Uterus (tissue), 4 donors: Measurements from ENCODE around the gene SLC39A10. TPM values are rescaled to one million over a fixed set of nuclear protein-coding genes. Genes with fewer than 3 reads are reported as not detected.

Experiments used
- DNase-seq, 2 donors: peaks; one replicate each; pipeline ENCODE4 v3.0.0-alpha.2; 2019 to 2020
- H3K27ac ChIP-seq, 2 donors: fragments of 200-600 bp; sonication (generic); 1 replicate in 1 of 2; 2 replicates in 1 of 2; pipeline ENCODE4 v1.5.1; 2016 to 2018
- H3K27me3 ChIP-seq, 2 donors: fragments of 200-600 bp; sonication (generic); one replicate each; pipeline ENCODE4 v1.5.1; 2018 to 2019; ENCODE audit warnings: control low read depth in 1 of 2
- H3K36me3 ChIP-seq, 2 donors: fragments of 200-600 bp; sonication (generic); one replicate each; pipeline ENCODE4 v1.5.1; 2019; ENCODE audit warnings: control low read depth in 1 of 2
- H3K4me1 ChIP-seq, 2 donors: fragments of 200-600 bp; sonication (generic); one replicate each; pipeline ENCODE4 v1.5.1; 2018 to 2019; ENCODE audit warnings: control low read depth in 1 of 2
- H3K4me3 ChIP-seq, 2 donors: fragments of 200-600 bp; sonication (generic); 1 replicate in 1 of 2; 2 replicates in 1 of 2; pipeline ENCODE4 v1.5.1; 2018 to 2019; ENCODE audit warnings: mild to moderate bottlenecking in 1 of 2
- H3K9me3 ChIP-seq, 2 donors: fragments of 200-600 bp; sonication (generic); one replicate each; pipeline ENCODE4 v1.5.1; 2019; ENCODE audit warnings: control low read depth in 1 of 2
- CTCF ChIP-seq, 4 experiments: fragments of 200-600 bp in 2 of 4; fragments of 450-650 bp in 2 of 4; sonication (generic) in 2 of 4; IDR thresholded peaks; one replicate each; pipeline ENCODE4 v1.5.1; 2016 to 2019; ENCODE audit warnings: antibody characterized with exemption in 4 of 4, mild to moderate bottlenecking in 2 of 4, moderate library complexity in 1 of 4
- POLR2A ChIP-seq, 2 donors: fragments of 450-650 bp; IDR thresholded peaks; one replicate each; pipeline ENCODE4 v1.6.1; 2016; ENCODE audit warnings: antibody characterized with exemption in 2 of 2, mild to moderate bottlenecking in 1 of 2, moderate library complexity in 1 of 2
- intact Hi-C: fragments of 100-400 bp; cut with DNase I; formaldehyde crosslinking; loops from one replicate; pipeline ENCODE4 v1.15.1; 2023; ENCODE audit warnings: low total_unique reads
- total RNA-seq, 4 donors: library from RNA; depleted of rRNA in 3 of 4; stranded (reverse); fragments of >200 nt in 3 of 4; gene quantifications; one replicate each; pipeline versions ENCODE4 v1.1.0 to v1.2.4, GENCODE V29; 2014 to 2023
- donor health status: DM: yes; HTN: yes; CAD: no.

SLC39A10 gene
- total RNA-seq, 4 donors from 2014 or later: 13.1 to 93.5 (median 31.4) TPM

- Histone ChIP-seq H3K27me3 (no peaks in the 10 kb centered on the region), H3K36me3 (no peaks in the 10 kb centered on the region), H3K4me1 (no peaks in the 10 kb centered on the region), H3K4me3 (no peak overlapping the region), H3K9me3 (no peaks in the 10 kb centered on the region), H3K27ac (no peak overlapping the region)
- intact Hi-C loops: no loop called here
- no peak for DNase-seq
- TF ChIP-seq POLR2A (IDR thresholded peaks at IDR 0.05): no peak
- no peak for TF ChIP-seq CTCF (IDR thresholded peaks at IDR 0.05)
These were observed 17.6 kb downstream of the SLC39A10 start for GRCh38 chr2:195674491-195675221.

GRCh38 chr2:195675783-195676427, 18.9 kb downstream of the SLC39A10 start:
- Histone ChIP-seq H3K4me1 (no peaks in the 10 kb centered on the region), H3K27me3 (no peaks in the 10 kb centered on the region), H3K9me3 (no peaks in the 10 kb centered on the region), H3K36me3 (no peaks in the 10 kb centered on the region), H3K27ac (no peak overlapping the region), H3K4me3 (no peak overlapping the region)
- TF ChIP-seq POLR2A (IDR thresholded peaks at IDR 0.05) (no peak), CTCF (IDR thresholded peaks at IDR 0.05) (no peak)
- DNase-seq: no peak
- intact Hi-C loops: no loop called here

- DNase-seq: no peak
- H3K4me3 ChIP-seq: no peak overlapping the region
- intact Hi-C loops: no loop called here
- TF ChIP-seq CTCF (IDR thresholded peaks at IDR 0.05) (no peak), POLR2A (IDR thresholded peaks at IDR 0.05) (no peak)
- no peaks in the 10 kb centered on the region for H3K36me3 ChIP-seq
- no peaks in the 10 kb centered on the region for H3K27me3 ChIP-seq
- H3K4me1 ChIP-seq: no peaks in the 10 kb centered on the region
- H3K9me3 ChIP-seq: no peaks in the 10 kb centered on the region
- H3K27ac ChIP-seq: no peak overlapping the region
These were observed 20.3 kb downstream of the SLC39A10 start for GRCh38 chr2:195677290-195677689.

- no peak for TF ChIP-seq CTCF (IDR thresholded peaks at IDR 0.05)
- TF ChIP-seq POLR2A (IDR thresholded peaks at IDR 0.05): no peak
- Histone ChIP-seq H3K9me3 (no peaks in the 10 kb centered on the region), H3K27ac (no peak overlapping the region), H3K4me1 (peaks cover 0 to 2% of the 10 kb centered on the region in 2 donors), H3K36me3 (no peaks in the 10 kb centered on the region), H3K27me3 (no peaks in the 10 kb centered on the region), H3K4me3 (no peak overlapping the region)
- DNase-seq: no peak
- intact Hi-C loops: no loop called here
These were observed 20.9 kb downstream of the SLC39A10 start for GRCh38 chr2:195677884-195678283.

- peaks cover 0 to 6% of the 10 kb centered on the region in 2 donors for H3K4me1 ChIP-seq
- H3K36me3 ChIP-seq: no peaks in the 10 kb centered on the region
- intact Hi-C loops: no loop called here
- H3K27me3 ChIP-seq: no peaks in the 10 kb centered on the region
- no peak overlapping the region for H3K27ac ChIP-seq
- no peaks in the 10 kb centered on the region for H3K9me3 ChIP-seq
- DNase-seq: no peak
- TF ChIP-seq CTCF (IDR thresholded peaks at IDR 0.05): no peak
- no peak for TF ChIP-seq POLR2A (IDR thresholded peaks at IDR 0.05)
- H3K4me3 ChIP-seq: no peak overlapping the region
These were observed 25.1 kb downstream of the SLC39A10 start for GRCh38 chr2:195682077-195682476.
